H1 (cell line): Measurements from ENCODE around the gene COG4. TPM values are rescaled to one million over a fixed set of nuclear protein-coding genes. Genes with fewer than 3 reads are reported as not detected.

Source experiments
- CTCF ChIA-PET: fragments of 300-600 bp; sonication (Branson Sonifier 250); formaldehyde crosslinking; loops from one replicate; lab custom pipeline; 2021; ENCODE audit not compliant: partially characterized antibody; lab: Charles Lee
- POLR2A ChIA-PET: fragments of 300-600 bp; sonication (Branson Sonifier 250); formaldehyde crosslinking; loops from one replicate; lab custom pipeline; 2021; ENCODE audit warnings: inconsistent platforms; ENCODE audit not compliant: partially characterized antibody; lab: Charles Lee
- DNase-seq, 2 experiments: peaks; one replicate each; pipeline versions ENCODE4 v3.0.0 to v3.0.0-alpha.2; 2010 to 2022; ENCODE audit warnings: low spot score in 2 of 2, low read depth in 1 of 2, mixed read lengths in 1 of 2
- FAIRE-seq: peaks from 2 replicates; lab custom pipeline; 2011; peaks lifted over from hg19 to GRCh38; lab: Jason Lieb, UNC
- H2AFZ ChIP-seq: 2 replicates; pipeline ENCODE4 v1.8.1; 2012; ENCODE audit warnings: low read length, inconsistent platforms
- H2AK5ac ChIP-seq: 2 replicates; pipeline ENCODE4 v1.6.1; 2013; ENCODE audit warnings: low read depth, low read length
- H2BK120ac ChIP-seq: replicated peaks from 2 replicates; pipeline ENCODE3; 2013; ENCODE audit warnings: low read depth, low read length, inconsistent platforms
- H2BK12ac ChIP-seq: 2 replicates; pipeline ENCODE4 v1.6.1; 2013; ENCODE audit warnings: low read depth, low read length
- H2BK15ac ChIP-seq: 2 replicates; pipeline ENCODE4 v1.6.1; 2013; ENCODE audit warnings: low read length
- H2BK20ac ChIP-seq: 2 replicates; pipeline ENCODE4 v1.6.1; 2013; ENCODE audit warnings: low read length
- H2BK5ac ChIP-seq: 2 replicates; pipeline ENCODE4 v1.6.1; 2013; ENCODE audit warnings: low read depth, low read length
- H3K14ac ChIP-seq: 2 replicates; pipeline ENCODE4 v1.6.1; 2013; ENCODE audit warnings: inconsistent platforms; ENCODE audit not compliant: insufficient read length
- H3K18ac ChIP-seq: 2 replicates; pipeline ENCODE4 v1.6.1; 2013; ENCODE audit warnings: low read length; ENCODE audit errors: extremely low read depth
- H3K23ac ChIP-seq: 2 replicates; pipeline ENCODE4 v1.6.1; 2013; ENCODE audit warnings: inconsistent platforms; ENCODE audit not compliant: insufficient read length
- H3K23me2 ChIP-seq: 2 replicates; pipeline ENCODE4 v1.6.1; 2013; ENCODE audit warnings: low read depth, low read length
- H3K27ac ChIP-seq: 2 replicates; pipeline ENCODE4 v1.6.1; 2011; ENCODE audit warnings: low read depth, low read length, inconsistent platforms
- H3K27me3 ChIP-seq, 4 experiments: replicated peaks in 1 of 4; 1 replicate in 1 of 4; 2 replicates in 3 of 4; pipeline versions ENCODE4 v1.6.1 to v1.8.1; 2011 to 2013; ENCODE audit warnings: low read length in 3 of 4, mild to moderate bottlenecking in 3 of 4, inconsistent platforms in 2 of 4, mixed read lengths in 2 of 4, moderate library complexity in 1 of 4; ENCODE audit not compliant: control insufficient read depth in 3 of 4, insufficient read depth in 3 of 4; ENCODE audit errors: extremely low read depth in 1 of 4
- H3K36me3 ChIP-seq, 4 experiments: 2 replicates each; pipeline versions ENCODE4 v1.6.1 to v1.8.1; 2011 to 2013; ENCODE audit warnings: mild to moderate bottlenecking in 4 of 4, low read length in 3 of 4, moderate library complexity in 2 of 4, control low read depth in 1 of 4, inconsistent platforms in 1 of 4; ENCODE audit not compliant: insufficient read depth in 4 of 4, control insufficient read depth in 2 of 4
- H3K4ac ChIP-seq: replicated peaks from 2 replicates; pipeline ENCODE3; 2013; ENCODE audit warnings: low read length, low read depth, mixed read lengths, inconsistent platforms; ENCODE audit not compliant: insufficient read length
- H3K4me1 ChIP-seq, 4 experiments: replicated peaks in 1 of 4; 1 replicate in 1 of 4; 2 replicates in 3 of 4; pipeline versions ENCODE4 v1.6.1 to v1.8.1; 2011 to 2013; ENCODE audit warnings: low read length in 3 of 4, inconsistent platforms in 2 of 4, mixed read lengths in 1 of 4; ENCODE audit not compliant: insufficient read depth in 4 of 4, control insufficient read depth in 3 of 4
- H3K4me2 ChIP-seq, 2 experiments: 2 replicates each; pipeline versions ENCODE4 v1.6.1 to v1.8.1; 2011 to 2013; ENCODE audit warnings: low read depth in 2 of 2, low read length in 2 of 2, control low read depth in 1 of 2, inconsistent platforms in 1 of 2, mild to moderate bottlenecking in 1 of 2; ENCODE audit not compliant: insufficient read depth in 1 of 2
- H3K4me3 ChIP-seq, 4 experiments: fragments of 200-600, 300-600 bp in 1 of 4; sonication (generic), shearing (Covaris generic), sonication (Bioruptor Twin) in 1 of 4; 2 replicates each; pipeline versions ENCODE4 v1.5.1 to v1.8.1; 2011 to 2016; ENCODE audit warnings: low read length in 4 of 4, low read depth in 3 of 4, control low read depth in 2 of 4, inconsistent platforms in 2 of 4, mild to moderate bottlenecking in 2 of 4, mixed read lengths in 1 of 4, moderate library complexity in 1 of 4; ENCODE audit not compliant: insufficient read depth in 2 of 4; ENCODE audit errors: extremely low read depth in 1 of 4
- H3K56ac ChIP-seq: replicated peaks from 2 replicates; pipeline ENCODE3; 2013; ENCODE audit warnings: low read depth, mild to moderate bottlenecking, mixed read lengths, low read length, inconsistent platforms; ENCODE audit not compliant: insufficient read length
- H3K79me1 ChIP-seq: 2 replicates; pipeline ENCODE4 v1.6.1; 2013; ENCODE audit warnings: low read depth, low read length, control low read depth
- H3K79me2 ChIP-seq, 2 experiments: 2 replicates each; pipeline versions ENCODE4 v1.6.1 to v1.8.1; 2012 to 2013; ENCODE audit warnings: low read length in 2 of 2, mild to moderate bottlenecking in 2 of 2, inconsistent platforms in 1 of 2; ENCODE audit not compliant: insufficient read depth in 2 of 2, control insufficient read depth in 1 of 2
- H3K9ac ChIP-seq, 4 experiments: replicated peaks in 1 of 4; 1 replicate in 1 of 4; 2 replicates in 3 of 4; pipeline versions ENCODE4 v1.6.1 to v1.8.1; 2011 to 2013; ENCODE audit warnings: low read depth in 3 of 4, low read length in 3 of 4, control low read depth in 2 of 4, mild to moderate bottlenecking in 2 of 4, moderate library complexity in 2 of 4, inconsistent platforms in 1 of 4; ENCODE audit errors: extremely low read depth in 1 of 4
- H3K9me3 ChIP-seq, 2 experiments: 2 replicates each; pipeline versions ENCODE4 v1.6.1 to v1.8.1; 2012 to 2013; ENCODE audit warnings: mild to moderate bottlenecking in 2 of 2, moderate library complexity in 2 of 2, control low read depth in 1 of 2, inconsistent platforms in 1 of 2, low read depth in 1 of 2, low read length in 1 of 2, mixed read lengths in 1 of 2; ENCODE audit not compliant: insufficient read depth in 2 of 2
- H4K20me1 ChIP-seq, 2 experiments: replicated peaks in 1 of 2; 2 replicates each; pipeline versions ENCODE3 to v1.8.1; 2011 to 2013; ENCODE audit warnings: inconsistent platforms in 2 of 2, low read length in 2 of 2, mild to moderate bottlenecking in 1 of 2; ENCODE audit not compliant: insufficient read depth in 2 of 2, control insufficient read depth in 1 of 2
- H4K5ac ChIP-seq: 2 replicates; pipeline ENCODE4 v1.6.1; 2013; ENCODE audit warnings: low read length, low read depth, mixed read lengths, inconsistent platforms; ENCODE audit not compliant: insufficient read length
- H4K8ac ChIP-seq: 2 replicates; pipeline ENCODE4 v1.8.0; 2013; ENCODE audit warnings: mild to moderate bottlenecking, moderate library complexity, low read length, inconsistent platforms; ENCODE audit not compliant: insufficient read depth; ENCODE audit errors: extremely low read depth
- H4K91ac ChIP-seq: replicated peaks from 2 replicates; pipeline ENCODE3; 2013; ENCODE audit warnings: low read length, mixed read lengths, inconsistent platforms; ENCODE audit not compliant: insufficient read length
- ASH2L ChIP-seq: fragments of 200-600, 300-600 bp; sonication (generic); IDR thresholded peaks from one replicate; pipeline ENCODE4 v1.7.1; 2017; ENCODE audit warnings: low read length
- BRCA1 ChIP-seq: IDR thresholded peaks from 2 replicates; pipeline ENCODE4 v1.6.1; 2012; ENCODE audit warnings: low read depth, low read length, improper control_type of control experiment
- CBX5 ChIP-seq: fragments of 300-800, 300-1000 bp; sonication (generic); IDR thresholded peaks from 2 replicates; pipeline ENCODE4 v1.7.1; 2016; ENCODE audit warnings: antibody characterized with exemption, low read length, low read depth
- CEBPB ChIP-seq: IDR thresholded peaks from 2 replicates; pipeline ENCODE4 v1.6.1; 2012; ENCODE audit warnings: low read depth, low read length
- CTBP2 ChIP-seq: IDR thresholded peaks from 2 replicates; pipeline ENCODE4 v1.7.0; 2011; ENCODE audit warnings: borderline replicate concordance, mild to moderate bottlenecking, moderate library complexity, mixed read lengths, low read length; ENCODE audit not compliant: insufficient read depth, insufficient read length
- JUN ChIP-seq: IDR thresholded peaks from 2 replicates; pipeline ENCODE4 v1.6.1; 2011; ENCODE audit warnings: low read depth, mild to moderate bottlenecking, improper control_type of control experiment, low read length
- POU5F1 ChIP-seq: IDR thresholded peaks from 2 replicates; pipeline ENCODE4 v1.6.1; 2011; ENCODE audit warnings: low read depth, mild to moderate bottlenecking, low read length, moderate library complexity
- SIRT6 ChIP-seq: IDR thresholded peaks from one replicate; pipeline ENCODE4 v1.7.1; 2012; ENCODE audit warnings: low read length, inconsistent platforms
- SP2 ChIP-seq: IDR thresholded peaks from 2 replicates; pipeline ENCODE4 v1.6.1; 2012; ENCODE audit warnings: mild to moderate bottlenecking, low read length, inconsistent platforms
- SP4 ChIP-seq: IDR thresholded peaks from 2 replicates; pipeline ENCODE4 v1.6.1; 2012; ENCODE audit warnings: low read length, inconsistent platforms
- TBP ChIP-seq: IDR thresholded peaks from 2 replicates; pipeline ENCODE4 v1.6.1; 2011; ENCODE audit warnings: low read depth, low read length, improper control_type of control experiment
- WGBS, 2 experiments: shearing (Covaris generic) in 1 of 2; methylation state at CpG; one replicate each; pipeline versions ENCODE4 v1.1.6 to v1.1.7; 2013 to 2015; ENCODE audit warnings: low lambda C conversion rate in 2 of 2, mixed read lengths in 2 of 2, inconsistent platforms in 1 of 2, low coverage in 1 of 2, missing lambda C conversion rate in 1 of 2; ENCODE audit not compliant: insufficient replicate concordance in 2 of 2, insufficient coverage in 1 of 2, insufficient read length in 1 of 2; ENCODE audit errors: extremely low coverage in 1 of 2, missing lambda C conversion rate in 1 of 2; 5-methylcytosine and 5-hydroxymethylcytosine counted together
- polyA plus RNA-seq, 7 experiments: library from polyadenylated mRNA; depleted of rRNA in 3 of 7; stranded (reverse) in 5 of 7; unstranded in 2 of 7; fragments of >200 nt in 5 of 7; fragments of 200-250 nt in 2 of 7; gene quantifications; 1 replicate in 5 of 7; 2 replicates in 1 of 7; 4 replicates in 1 of 7; pipeline versions ENCODE4 v1.2.1 to v1.2.3, GENCODE V29; 2011 to 2013; ENCODE audit warnings: missing spikeins in 2 of 7, mixed read lengths in 2 of 7
- total RNA-seq: library from RNA; stranded (reverse); fragmentation: NEBNext Ultra II Directional; extraction: Animal tissue kit (Norgen Biotek cat#: 25700); gene quantifications from 2 replicates; pipeline ENCODE4 v1.2.1, GENCODE V29; 2021

COG4 gene
- total and polyA plus RNA-seq, 2 of the 8 experiments (the other 6 are each of a cell fraction or from before 2014, with no cell fraction given), result 46.1 to 50.2 TPM

DNA sequence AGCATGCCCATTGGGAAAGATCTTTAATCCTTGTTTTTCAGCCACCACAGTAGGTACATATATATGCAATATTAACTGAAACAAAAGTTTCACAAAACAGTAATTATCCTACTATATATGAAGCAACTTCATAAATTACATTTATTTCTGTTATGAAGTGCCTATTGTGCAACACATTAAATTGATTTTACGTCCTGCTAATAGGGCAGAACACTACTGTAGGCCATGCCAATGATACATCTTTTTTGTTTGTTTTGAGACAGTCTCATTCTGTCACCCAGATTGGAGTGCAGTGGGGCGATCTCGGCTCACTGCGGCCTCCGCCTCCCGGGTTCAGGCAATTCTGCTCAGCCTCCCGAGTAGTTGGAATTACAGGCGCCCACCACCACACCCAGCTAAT lies 29.3 kb upstream of the COG4 start:
- FAIRE-seq (no peak), DNase-seq (no peak)
- H3K18ac ChIP-seq, result no peak overlapping the region
- no peak overlapping the region for H3K4me2 ChIP-seq
- peaks cover 56 to 99% (median 92%) of the 10 kb centered on the region in 4 experiments for H3K36me3 ChIP-seq
- H2BK12ac ChIP-seq, result no peak overlapping the region
- H2BK20ac ChIP-seq, result no peak overlapping the region
- peaks cover 14 to 42% of the 10 kb centered on the region in 2 experiments for H4K20me1 ChIP-seq
- H3K9ac ChIP-seq, result no peak overlapping the region
- no peaks in the 10 kb centered on the region for H3K27me3 ChIP-seq
- no peak overlapping the region for H3K4ac ChIP-seq
- no peak overlapping the region for H2BK5ac ChIP-seq
- no peak overlapping the region for H2AK5ac ChIP-seq
- H2BK120ac ChIP-seq, result no peak overlapping the region
- POLR2A ChIA-PET, result interaction anchor here (1.5 to 27.1 kb wide), 7 partner anchors 13 to 62 kb away, joined by 3 to 525 read pairs (median 5); partner anchors contain the start of genes COG4 and SF3B3
- H3K23me2 ChIP-seq, result no peaks in the 10 kb centered on the region
- no peak overlapping the region for H3K23ac ChIP-seq
- H3K9me3 ChIP-seq, result no peaks in the 10 kb centered on the region
- H3K27ac ChIP-seq, result no peak overlapping the region
- H2BK15ac ChIP-seq, result no peak overlapping the region
- no peak overlapping the region for H4K91ac ChIP-seq
- no peaks in the 10 kb centered on the region for H3K4me1 ChIP-seq
- CTCF ChIA-PET, result interaction anchor here (0.8 to 1.5 kb wide), 5 partner anchors 9 to 126 kb away, joined by 3 to 4 read pairs (median 3); no protein-coding TSS in a partner anchor
- 92% methylated on average over 8 of the region's 8 CpGs; no CpG with 5 or more reads in 1 of the 2 experiments for WGBS, 2 experiments
- H3K79me1 ChIP-seq, result peaks cover 4% of the 10 kb centered on the region
- H4K8ac ChIP-seq, result no peak overlapping the region
- H3K56ac ChIP-seq, result no peak overlapping the region
- H2AFZ ChIP-seq, result no peak overlapping the region
- peaks cover 2 to 58% of the 10 kb centered on the region in 2 experiments; a peak in 2 of 4 replicates for H3K79me2 ChIP-seq
- no peak overlapping the region for H4K5ac ChIP-seq
- H3K4me3 ChIP-seq, result no peak overlapping the region
- no peak overlapping the region for H3K14ac ChIP-seq
- TF ChIP-seq CEBPB (no peak), JUN (no peak), TBP (no peak), BRCA1 (no peak), SIRT6 (no peak), CBX5 (no peak), POU5F1 (no peak), CTBP2 (no peak), SP2 (no peak), ASH2L (no peak), SP4 (no peak)
